Kidney epithelial cell (primary cell): ENCODE data around the gene IL13. TPM values are rescaled to one million over a fixed set of nuclear protein-coding genes. Genes with fewer than 3 reads are reported as not detected.

Experiments
- DNase-seq: peaks from one replicate; pipeline ENCODE4 v3.0.0-alpha.2; 2010; ENCODE audit warnings: low read depth
- H3K27me3 ChIP-seq: 2 replicates; pipeline ENCODE4 v1.6.0; 2011; ENCODE audit warnings: low read length; ENCODE audit not compliant: control insufficient read depth, insufficient read depth
- H3K36me3 ChIP-seq: 2 replicates; pipeline ENCODE4 v1.5.1; 2011; ENCODE audit warnings: low read length; ENCODE audit not compliant: control insufficient read depth, insufficient read depth
- H3K4me3 ChIP-seq: 2 replicates; pipeline ENCODE4 v1.5.1; 2011; ENCODE audit warnings: low read depth, mild to moderate bottlenecking, control low read depth, low read length
- CTCF ChIP-seq: IDR thresholded peaks from 2 replicates; pipeline ENCODE4 v1.5.1; 2011; ENCODE audit warnings: mild to moderate bottlenecking, moderate library complexity, low read length, control low read depth, inconsistent platforms; ENCODE audit not compliant: insufficient read depth, poor library complexity, severe bottlenecking
- total RNA-seq: library from RNA; depleted of rRNA; stranded (reverse); fragments of >200 nt; gene quantifications from 2 replicates; pipeline ENCODE4 v1.2.3, GENCODE V29; 2015

The IL13 gene
- total RNA-seq, 1 donor from 2014 or later = not detected

DNA sequence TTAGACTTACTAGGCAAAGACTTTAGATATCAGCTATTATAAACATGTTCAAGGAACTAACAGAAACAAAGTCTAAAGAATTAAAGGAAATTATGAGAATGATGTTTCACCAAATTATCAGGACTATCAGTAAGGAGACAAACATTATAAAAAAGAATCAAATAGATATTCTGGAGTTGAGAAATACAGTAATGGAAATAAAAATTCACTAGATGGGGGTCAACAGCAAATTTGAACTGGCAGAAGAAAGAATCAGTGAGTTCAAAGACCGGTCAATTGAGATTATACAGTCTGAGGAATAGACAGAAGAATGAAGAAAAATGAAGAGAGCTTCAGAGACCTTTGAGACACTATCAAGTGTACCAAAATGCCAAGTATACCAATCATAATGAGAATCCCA, 9.6 kb upstream of the IL13 start:
- TF ChIP-seq CTCF = no peak
- Histone ChIP-seq H3K4me3 (no peak overlapping the region), H3K36me3 (no peaks in the 10 kb centered on the region), H3K27me3 (no peaks in the 10 kb centered on the region)
- no peak for DNase-seq

DNA sequence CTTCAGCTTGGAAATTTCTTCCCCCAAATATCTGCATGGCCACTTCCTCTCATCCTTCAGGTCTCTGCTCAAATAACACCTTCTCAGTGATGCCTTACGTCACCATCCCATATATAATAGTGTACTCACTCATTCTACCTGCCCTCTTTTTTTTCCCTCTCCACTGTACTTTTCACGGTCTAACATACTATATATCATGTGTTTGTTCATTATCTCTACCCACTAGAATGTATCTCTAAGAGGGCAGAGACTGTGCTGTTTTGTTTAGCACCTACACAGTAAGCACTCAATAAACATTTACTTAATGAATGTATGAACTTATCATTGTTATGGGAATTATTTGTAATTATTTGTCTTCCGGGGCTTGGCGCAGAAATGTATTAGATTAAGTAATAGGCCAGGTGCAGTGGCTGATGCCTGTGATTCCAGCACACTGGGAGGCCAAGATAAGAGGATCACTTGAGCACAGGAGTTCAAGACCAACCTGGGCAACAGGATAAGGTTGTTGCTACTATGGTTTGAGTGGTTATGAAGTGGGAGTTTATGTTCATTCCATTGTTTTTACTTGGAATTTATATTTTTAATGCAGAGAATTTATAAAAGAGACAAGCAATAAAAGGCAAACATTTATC, 6.0 kb upstream of the IL13 start:
- Histone ChIP-seq H3K4me3 (no peak overlapping the region), H3K27me3 (peaks cover 10% of the 10 kb centered on the region), H3K36me3 (no peaks in the 10 kb centered on the region)
- no peak for TF ChIP-seq CTCF
- DNase-seq = no peak

GRCh38 chr5:132653716-132654115, 4.3 kb upstream of the IL13 start:
- Histone ChIP-seq H3K4me3 (no peak overlapping the region), H3K36me3 (no peaks in the 10 kb centered on the region), H3K27me3 (peaks cover 10% of the 10 kb centered on the region)
- DNase-seq = no peak
- no peak for TF ChIP-seq CTCF

- H3K27me3 ChIP-seq = peaks cover 10% of the 10 kb centered on the region
- DNase-seq = no peak
- H3K36me3 ChIP-seq = no peaks in the 10 kb centered on the region
- peak; percentile 15 for TF ChIP-seq CTCF
- H3K4me3 ChIP-seq = peak overlapping the region; percentile 32
Observed at GRCh38 chr5:132655821-132656773, 1.9 kb upstream of the IL13 start.

DNA sequence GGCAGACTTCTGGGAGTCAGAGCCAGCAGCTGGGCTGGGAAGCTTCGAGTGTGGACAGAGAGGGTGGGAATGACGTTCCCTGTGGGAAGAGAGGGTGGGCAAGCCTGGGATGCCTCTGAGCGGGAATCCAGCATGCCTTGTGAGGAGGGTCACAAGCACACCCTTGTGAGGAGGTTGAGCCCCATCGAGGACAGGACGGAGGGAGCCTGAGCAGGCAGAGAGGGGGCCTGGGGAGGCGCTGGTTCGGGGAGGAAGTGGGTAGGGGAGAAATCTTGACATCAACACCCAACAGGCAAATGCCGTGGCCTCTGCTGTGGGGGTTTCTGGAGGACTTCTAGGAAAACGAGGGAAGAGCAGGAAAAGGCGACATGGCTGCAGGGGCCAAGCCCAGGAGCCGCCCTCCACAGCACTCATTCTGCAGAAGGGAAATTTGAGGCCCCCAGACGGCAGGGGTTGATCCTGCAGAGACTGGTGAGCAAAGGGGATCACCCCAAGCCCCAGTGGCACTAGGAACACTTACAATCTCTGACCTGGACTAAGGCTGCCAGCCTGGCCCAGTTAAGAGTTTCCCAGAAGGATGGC, 1.1 kb upstream of the IL13 start:
- Histone ChIP-seq H3K36me3 (no peaks in the 10 kb centered on the region), H3K4me3 (no peak overlapping the region), H3K27me3 (peaks cover 10% of the 10 kb centered on the region)
- DNase-seq = no peak
- no peak for TF ChIP-seq CTCF
